NCI-H146 treated with DMSO at 0.1 percent for 48 hours (cell line): Measurements from ENCODE around the gene TNFRSF14.
A peak's percentile ranks its signal among the peaks of the same experiment; 100 is the strongest.

ENCODE experiments used
- DNase-seq: peaks from one replicate; lab custom pipeline; 2025; ENCODE audit not compliant: unreplicated experiment; lab: John Stamatoyannopoulos, UW

TNFRSF14 gene

GRCh38 chr1:2611621-2612437 lies 55.7 kb downstream of the TNFRSF14 start:
- DNase-seq = peak; percentile 38

GRCh38 chr1:2612591-2613365 lies 56.6 kb downstream of the TNFRSF14 start:
- DNase-seq = no peak
